WTC11 (cell line): ENCODE data around the gene LRRC9.

Source experiments
- ATF6 ChIP-seq: sonication (generic); formaldehyde crosslinking; IDR thresholded peaks from 2 replicates; pipeline ENCODE4 v1.8.1; 2023; ENCODE audit warnings: mild to moderate bottlenecking, missing genetic modification reagents
- IRF2 ChIP-seq: sonication (generic); formaldehyde crosslinking; IDR thresholded peaks from 2 replicates; pipeline ENCODE4 v1.8.0; 2022; ENCODE audit warnings: low read depth, missing genetic modification reagents, borderline replicate concordance
- JUN ChIP-seq: sonication (generic); formaldehyde crosslinking; IDR thresholded peaks from 2 replicates; pipeline ENCODE4 v1.8.0; 2023; ENCODE audit warnings: mild to moderate bottlenecking, missing genetic modification reagents
- ZNF232 ChIP-seq: sonication (generic); formaldehyde crosslinking; IDR thresholded peaks from 2 replicates; pipeline ENCODE4 v1.8.0; 2022; ENCODE audit warnings: mild to moderate bottlenecking, missing genetic modification reagents
- ZNF671 ChIP-seq: fragments of 250-450 bp; sonication (Bioruptor Pico); IDR thresholded peaks from 2 replicates; pipeline ENCODE4 v1.8.0; 2021; ENCODE audit warnings: mild to moderate bottlenecking
- TF ChIP-seq, protein P1 (sequence below): fragments of 200-600 bp; IDR thresholded peaks from 2 replicates; pipeline ENCODE4 v1.8.0; 2022; ENCODE audit warnings: antibody characterized with exemption
- TF ChIP-seq, protein P2 (sequence below): sonication (generic); formaldehyde crosslinking; IDR thresholded peaks from 2 replicates; pipeline ENCODE4 v1.8.0; 2022; ENCODE audit warnings: mild to moderate bottlenecking, missing genetic modification reagents

- no peak for TF ChIP-seq ZNF232 (CRISPR knock-in tag)
- TF ChIP-seq, protein P1, sequence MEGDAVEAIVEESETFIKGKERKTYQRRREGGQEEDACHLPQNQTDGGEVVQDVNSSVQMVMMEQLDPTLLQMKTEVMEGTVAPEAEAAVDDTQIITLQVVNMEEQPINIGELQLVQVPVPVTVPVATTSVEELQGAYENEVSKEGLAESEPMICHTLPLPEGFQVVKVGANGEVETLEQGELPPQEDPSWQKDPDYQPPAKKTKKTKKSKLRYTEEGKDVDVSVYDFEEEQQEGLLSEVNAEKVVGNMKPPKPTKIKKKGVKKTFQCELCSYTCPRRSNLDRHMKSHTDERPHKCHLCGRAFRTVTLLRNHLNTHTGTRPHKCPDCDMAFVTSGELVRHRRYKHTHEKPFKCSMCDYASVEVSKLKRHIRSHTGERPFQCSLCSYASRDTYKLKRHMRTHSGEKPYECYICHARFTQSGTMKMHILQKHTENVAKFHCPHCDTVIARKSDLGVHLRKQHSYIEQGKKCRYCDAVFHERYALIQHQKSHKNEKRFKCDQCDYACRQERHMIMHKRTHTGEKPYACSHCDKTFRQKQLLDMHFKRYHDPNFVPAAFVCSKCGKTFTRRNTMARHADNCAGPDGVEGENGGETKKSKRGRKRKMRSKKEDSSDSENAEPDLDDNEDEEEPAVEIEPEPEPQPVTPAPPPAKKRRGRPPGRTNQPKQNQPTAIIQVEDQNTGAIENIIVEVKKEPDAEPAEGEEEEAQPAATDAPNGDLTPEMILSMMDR: no peak
- TF ChIP-seq, protein P2, sequence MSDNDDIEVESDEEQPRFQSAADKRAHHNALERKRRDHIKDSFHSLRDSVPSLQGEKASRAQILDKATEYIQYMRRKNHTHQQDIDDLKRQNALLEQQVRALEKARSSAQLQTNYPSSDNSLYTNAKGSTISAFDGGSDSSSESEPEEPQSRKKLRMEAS: no peak
- no peak for TF ChIP-seq ATF6 (CRISPR knock-in tag)
- no peak for TF ChIP-seq ZNF671 (CRISPR knock-in tag)
- no peak for TF ChIP-seq IRF2
- TF ChIP-seq JUN (CRISPR knock-in tag): no peak
Observed at GRCh38 chr14:60085085-60085484, 165.1 kb downstream of the LRRC9 start.
